Vagina (tissue), 2 donors: ENCODE data around the gene ZNF547. TPM values are rescaled to one million over a fixed set of nuclear protein-coding genes. Genes with fewer than 3 reads are reported as not detected.
A peak's percentile ranks its signal among the peaks of the same experiment; 100 is the strongest.

Experiments used
- DNase-seq, 2 donors: peaks; one replicate each; pipeline ENCODE4 v3.0.0-alpha.2; 2017; ENCODE audit errors: extremely low spot score in 2 of 2
- H3K27ac ChIP-seq: fragments of 200-600 bp; sonication (generic); one replicate; pipeline ENCODE4 v1.5.1; 2019
- H3K27me3 ChIP-seq: fragments of 200-600 bp; sonication (generic); one replicate; pipeline ENCODE4 v1.5.1; 2019
- H3K36me3 ChIP-seq, 2 donors: fragments of 200-600 bp; sonication (generic); one replicate each; pipeline ENCODE4 v1.5.1; 2017 to 2019
- H3K4me1 ChIP-seq: fragments of 200-600 bp; sonication (generic); one replicate; pipeline ENCODE4 v1.5.1; 2019
- H3K4me3 ChIP-seq, 2 donors: fragments of 200-600 bp; sonication (generic); 1 replicate in 1 of 2; 2 replicates in 1 of 2; pipeline ENCODE4 v1.5.1; 2016 to 2019
- H3K9me3 ChIP-seq: fragments of 200-600 bp; sonication (generic); one replicate; pipeline ENCODE4 v1.5.1; 2019
- CTCF ChIP-seq, 3 experiments: fragments of 450-650 bp in 2 of 3; fragments of 200-600 bp in 1 of 3; sonication (generic) in 1 of 3; IDR thresholded peaks; one replicate each; pipeline ENCODE4 v1.5.1; 2017 to 2019; ENCODE audit warnings: antibody characterized with exemption in 3 of 3, mild to moderate bottlenecking in 2 of 3, moderate library complexity in 2 of 3
- POLR2A ChIP-seq, 2 donors: fragments of 450-650 bp; IDR thresholded peaks; one replicate each; pipeline ENCODE4 v1.6.1; 2017; ENCODE audit warnings: antibody characterized with exemption in 2 of 2, mild to moderate bottlenecking in 2 of 2, moderate library complexity in 2 of 2
- POLR2AphosphoS5 ChIP-seq, 2 donors: sonication (generic); formaldehyde crosslinking; IDR thresholded peaks; one replicate each; pipeline ENCODE4 v1.9.0; 2017; ENCODE audit warnings: antibody characterized with exemption in 2 of 2, mild to moderate bottlenecking in 2 of 2, low read depth in 1 of 2; ENCODE audit not compliant: insufficient read depth in 1 of 2
- intact Hi-C: fragments of 100-400 bp; cut with DNase I; formaldehyde crosslinking; loops from one replicate; pipeline ENCODE4 v1.15.1; 2023
- total RNA-seq: library from RNA; depleted of rRNA; stranded (reverse); fragments of >200 nt; gene quantifications from one replicate; pipeline ENCODE4 v1.2.3, GENCODE V29; 2016

The ZNF547 gene
- total RNA-seq, 1 donor from 2014 or later = 3.2 TPM

- TF ChIP-seq CTCF (IDR thresholded peaks at IDR 0.05) (peak in 1 of 3 experiments; percentile 23), POLR2A (IDR thresholded peaks at IDR 0.05) (peak in 1 of 2 donors; percentile 25), POLR2AphosphoS5 (IDR thresholded peaks at IDR 0.05; ENCODE audit: insufficient read depth in 1 of 2, low read depth in 1 of 2) (peak; percentile 83 to 90)
- Histone ChIP-seq H3K27me3 (no peaks in the 10 kb centered on the region), H3K4me3 (peak within 1 kb of the TSS; percentile 85 to 87), H3K36me3 (peaks cover 5 to 31% of the 10 kb centered on the region in 2 donors), H3K27ac (peak within 1 kb of the TSS; percentile 73), H3K4me1 (peaks cover 20% of the 10 kb centered on the region), H3K9me3 (peaks cover 16% of the 10 kb centered on the region)
- DNase-seq = peak in 1 of 2 donors; percentile 91
- intact Hi-C loops = no loop called here
Measured at GRCh38 chr19:57320180-57321084, 42.9 kb upstream of the ZNF547 start, which contains the start of gene ZNF543. Gene ZNF543, plus strand, starts transcription at chr19:57320472. Its CDS starts 382 bp downstream, at chr19:57320854.

GRCh38 chr19:57321116-57321515 lies 42.2 kb upstream of the ZNF547 start:
- Histone ChIP-seq H3K36me3 (peaks cover 5 to 38% of the 10 kb centered on the region in 2 donors), H3K4me1 (peaks cover 20% of the 10 kb centered on the region), H3K27ac (peak overlapping the region; percentile 73), H3K9me3 (peaks cover 21% of the 10 kb centered on the region), H3K27me3 (no peaks in the 10 kb centered on the region), H3K4me3 (peak overlapping the region; percentile 85 to 87)
- TF ChIP-seq CTCF (IDR thresholded peaks at IDR 0.05) = no peak
- no peak for TF ChIP-seq POLR2A (IDR thresholded peaks at IDR 0.05)
- no peak for TF ChIP-seq POLR2AphosphoS5 (IDR thresholded peaks at IDR 0.05; ENCODE audit: insufficient read depth in 1 of 2, low read depth in 1 of 2)
- intact Hi-C loops = no loop called here
- DNase-seq = no peak

- H3K27ac ChIP-seq = no peak overlapping the region
- H3K4me1 ChIP-seq = peaks cover 20% of the 10 kb centered on the region
- intact Hi-C loops = no loop called here
- peaks cover 22% of the 10 kb centered on the region for H3K9me3 ChIP-seq
- peaks cover 5 to 44% of the 10 kb centered on the region in 2 donors for H3K36me3 ChIP-seq
- no peaks in the 10 kb centered on the region for H3K27me3 ChIP-seq
- peak overlapping the region; percentile 85 to 87 for H3K4me3 ChIP-seq
- TF ChIP-seq POLR2A (IDR thresholded peaks at IDR 0.05) (no peak), CTCF (IDR thresholded peaks at IDR 0.05) (no peak), POLR2AphosphoS5 (IDR thresholded peaks at IDR 0.05; ENCODE audit: insufficient read depth in 1 of 2, low read depth in 1 of 2) (no peak)
- no peak for DNase-seq
Measured at GRCh38 chr19:57321751-57322150, 41.6 kb upstream of the ZNF547 start.

GRCh38 chr19:57324992-57325391 lies 38.4 kb upstream of the ZNF547 start:
- peaks cover 35% of the 10 kb centered on the region for H3K9me3 ChIP-seq
- no peak overlapping the region for H3K27ac ChIP-seq
- H3K4me1 ChIP-seq = peaks cover 20% of the 10 kb centered on the region
- no peaks in the 10 kb centered on the region for H3K27me3 ChIP-seq
- intact Hi-C loops = no loop called here
- TF ChIP-seq POLR2AphosphoS5 (IDR thresholded peaks at IDR 0.05; ENCODE audit: insufficient read depth in 1 of 2, low read depth in 1 of 2) (no peak), CTCF (IDR thresholded peaks at IDR 0.05) (no peak), POLR2A (IDR thresholded peaks at IDR 0.05) (no peak)
- H3K36me3 ChIP-seq = peaks cover 8 to 74% of the 10 kb centered on the region in 2 donors
- H3K4me3 ChIP-seq = no peak overlapping the region
- no peak for DNase-seq

- peaks cover 5 to 73% of the 10 kb centered on the region in 2 donors for H3K36me3 ChIP-seq
- no peak overlapping the region for H3K27ac ChIP-seq
- no peaks in the 10 kb centered on the region for H3K4me1 ChIP-seq
- TF ChIP-seq POLR2A (IDR thresholded peaks at IDR 0.05) = no peak
- TF ChIP-seq CTCF (IDR thresholded peaks at IDR 0.05) = no peak
- no peak for TF ChIP-seq POLR2AphosphoS5 (IDR thresholded peaks at IDR 0.05; ENCODE audit: insufficient read depth in 1 of 2, low read depth in 1 of 2)
- no peak overlapping the region for H3K4me3 ChIP-seq
- no peak for DNase-seq
- intact Hi-C loops = no loop called here
- no peaks in the 10 kb centered on the region for H3K27me3 ChIP-seq
- peaks cover 38% of the 10 kb centered on the region for H3K9me3 ChIP-seq
Measured at GRCh38 chr19:57327993-57328392, 35.4 kb upstream of the ZNF547 start.
